H1 (cell line): ENCODE measurements around the gene ATP11A. TPM values are rescaled to one million over a fixed set of nuclear protein-coding genes. Genes with fewer than 3 reads are reported as not detected.

ENCODE experiments used
- CTCF ChIA-PET: fragments of 300-600 bp; sonication (Branson Sonifier 250); formaldehyde crosslinking; loops from one replicate; lab custom pipeline; 2021; ENCODE audit not compliant: partially characterized antibody; lab: Charles Lee
- POLR2A ChIA-PET: fragments of 300-600 bp; sonication (Branson Sonifier 250); formaldehyde crosslinking; loops from one replicate; lab custom pipeline; 2021; ENCODE audit warnings: inconsistent platforms; ENCODE audit not compliant: partially characterized antibody; lab: Charles Lee
- DNase-seq, 2 experiments: peaks; one replicate each; pipeline versions ENCODE4 v3.0.0 to v3.0.0-alpha.2; 2010 to 2022; ENCODE audit warnings: low spot score in 2 of 2, low read depth in 1 of 2, mixed read lengths in 1 of 2
- FAIRE-seq: peaks from 2 replicates; lab custom pipeline; 2011; peaks lifted over from hg19 to GRCh38; lab: Jason Lieb, UNC
- H2AFZ ChIP-seq: 2 replicates; pipeline ENCODE4 v1.8.1; 2012; ENCODE audit warnings: low read length, inconsistent platforms
- H2AK5ac ChIP-seq: 2 replicates; pipeline ENCODE4 v1.6.1; 2013; ENCODE audit warnings: low read depth, low read length
- H2BK120ac ChIP-seq: replicated peaks from 2 replicates; pipeline ENCODE3; 2013; ENCODE audit warnings: low read depth, low read length, inconsistent platforms
- H2BK12ac ChIP-seq: 2 replicates; pipeline ENCODE4 v1.6.1; 2013; ENCODE audit warnings: low read depth, low read length
- H2BK15ac ChIP-seq: 2 replicates; pipeline ENCODE4 v1.6.1; 2013; ENCODE audit warnings: low read length
- H2BK20ac ChIP-seq: 2 replicates; pipeline ENCODE4 v1.6.1; 2013; ENCODE audit warnings: low read length
- H2BK5ac ChIP-seq: 2 replicates; pipeline ENCODE4 v1.6.1; 2013; ENCODE audit warnings: low read depth, low read length
- H3K14ac ChIP-seq: 2 replicates; pipeline ENCODE4 v1.6.1; 2013; ENCODE audit warnings: inconsistent platforms; ENCODE audit not compliant: insufficient read length
- H3K18ac ChIP-seq: 2 replicates; pipeline ENCODE4 v1.6.1; 2013; ENCODE audit warnings: low read length; ENCODE audit errors: extremely low read depth
- H3K23ac ChIP-seq: 2 replicates; pipeline ENCODE4 v1.6.1; 2013; ENCODE audit warnings: inconsistent platforms; ENCODE audit not compliant: insufficient read length
- H3K23me2 ChIP-seq: 2 replicates; pipeline ENCODE4 v1.6.1; 2013; ENCODE audit warnings: low read depth, low read length
- H3K27ac ChIP-seq: 2 replicates; pipeline ENCODE4 v1.6.1; 2011; ENCODE audit warnings: low read depth, low read length, inconsistent platforms
- H3K27me3 ChIP-seq, 4 experiments: replicated peaks in 1 of 4; 1 replicate in 1 of 4; 2 replicates in 3 of 4; pipeline versions ENCODE4 v1.6.1 to v1.8.1; 2011 to 2013; ENCODE audit warnings: low read length in 3 of 4, mild to moderate bottlenecking in 3 of 4, inconsistent platforms in 2 of 4, mixed read lengths in 2 of 4, moderate library complexity in 1 of 4; ENCODE audit not compliant: control insufficient read depth in 3 of 4, insufficient read depth in 3 of 4; ENCODE audit errors: extremely low read depth in 1 of 4
- H3K36me3 ChIP-seq, 4 experiments: 2 replicates each; pipeline versions ENCODE4 v1.6.1 to v1.8.1; 2011 to 2013; ENCODE audit warnings: mild to moderate bottlenecking in 4 of 4, low read length in 3 of 4, moderate library complexity in 2 of 4, control low read depth in 1 of 4, inconsistent platforms in 1 of 4; ENCODE audit not compliant: insufficient read depth in 4 of 4, control insufficient read depth in 2 of 4
- H3K4ac ChIP-seq: replicated peaks from 2 replicates; pipeline ENCODE3; 2013; ENCODE audit warnings: low read length, low read depth, mixed read lengths, inconsistent platforms; ENCODE audit not compliant: insufficient read length
- H3K4me1 ChIP-seq, 4 experiments: replicated peaks in 1 of 4; 1 replicate in 1 of 4; 2 replicates in 3 of 4; pipeline versions ENCODE4 v1.6.1 to v1.8.1; 2011 to 2013; ENCODE audit warnings: low read length in 3 of 4, inconsistent platforms in 2 of 4, mixed read lengths in 1 of 4; ENCODE audit not compliant: insufficient read depth in 4 of 4, control insufficient read depth in 3 of 4
- H3K4me2 ChIP-seq, 2 experiments: 2 replicates each; pipeline versions ENCODE4 v1.6.1 to v1.8.1; 2011 to 2013; ENCODE audit warnings: low read depth in 2 of 2, low read length in 2 of 2, control low read depth in 1 of 2, inconsistent platforms in 1 of 2, mild to moderate bottlenecking in 1 of 2; ENCODE audit not compliant: insufficient read depth in 1 of 2
- H3K4me3 ChIP-seq, 4 experiments: fragments of 200-600, 300-600 bp in 1 of 4; sonication (generic), shearing (Covaris generic), sonication (Bioruptor Twin) in 1 of 4; 2 replicates each; pipeline versions ENCODE4 v1.5.1 to v1.8.1; 2011 to 2016; ENCODE audit warnings: low read length in 4 of 4, low read depth in 3 of 4, control low read depth in 2 of 4, inconsistent platforms in 2 of 4, mild to moderate bottlenecking in 2 of 4, mixed read lengths in 1 of 4, moderate library complexity in 1 of 4; ENCODE audit not compliant: insufficient read depth in 2 of 4; ENCODE audit errors: extremely low read depth in 1 of 4
- H3K56ac ChIP-seq: replicated peaks from 2 replicates; pipeline ENCODE3; 2013; ENCODE audit warnings: low read depth, mild to moderate bottlenecking, mixed read lengths, low read length, inconsistent platforms; ENCODE audit not compliant: insufficient read length
- H3K79me1 ChIP-seq: 2 replicates; pipeline ENCODE4 v1.6.1; 2013; ENCODE audit warnings: low read depth, low read length, control low read depth
- H3K79me2 ChIP-seq, 2 experiments: 2 replicates each; pipeline versions ENCODE4 v1.6.1 to v1.8.1; 2012 to 2013; ENCODE audit warnings: low read length in 2 of 2, mild to moderate bottlenecking in 2 of 2, inconsistent platforms in 1 of 2; ENCODE audit not compliant: insufficient read depth in 2 of 2, control insufficient read depth in 1 of 2
- H3K9ac ChIP-seq, 4 experiments: replicated peaks in 1 of 4; 1 replicate in 1 of 4; 2 replicates in 3 of 4; pipeline versions ENCODE4 v1.6.1 to v1.8.1; 2011 to 2013; ENCODE audit warnings: low read depth in 3 of 4, low read length in 3 of 4, control low read depth in 2 of 4, mild to moderate bottlenecking in 2 of 4, moderate library complexity in 2 of 4, inconsistent platforms in 1 of 4; ENCODE audit errors: extremely low read depth in 1 of 4
- H3K9me3 ChIP-seq, 2 experiments: 2 replicates each; pipeline versions ENCODE4 v1.6.1 to v1.8.1; 2012 to 2013; ENCODE audit warnings: mild to moderate bottlenecking in 2 of 2, moderate library complexity in 2 of 2, control low read depth in 1 of 2, inconsistent platforms in 1 of 2, low read depth in 1 of 2, low read length in 1 of 2, mixed read lengths in 1 of 2; ENCODE audit not compliant: insufficient read depth in 2 of 2
- H4K20me1 ChIP-seq, 2 experiments: replicated peaks in 1 of 2; 2 replicates each; pipeline versions ENCODE3 to v1.8.1; 2011 to 2013; ENCODE audit warnings: inconsistent platforms in 2 of 2, low read length in 2 of 2, mild to moderate bottlenecking in 1 of 2; ENCODE audit not compliant: insufficient read depth in 2 of 2, control insufficient read depth in 1 of 2
- H4K5ac ChIP-seq: 2 replicates; pipeline ENCODE4 v1.6.1; 2013; ENCODE audit warnings: low read length, low read depth, mixed read lengths, inconsistent platforms; ENCODE audit not compliant: insufficient read length
- H4K8ac ChIP-seq: 2 replicates; pipeline ENCODE4 v1.8.0; 2013; ENCODE audit warnings: mild to moderate bottlenecking, moderate library complexity, low read length, inconsistent platforms; ENCODE audit not compliant: insufficient read depth; ENCODE audit errors: extremely low read depth
- H4K91ac ChIP-seq: replicated peaks from 2 replicates; pipeline ENCODE3; 2013; ENCODE audit warnings: low read length, mixed read lengths, inconsistent platforms; ENCODE audit not compliant: insufficient read length
- BCL11A ChIP-seq, 2 experiments: IDR thresholded peaks; one replicate each; pipeline ENCODE4 v1.6.1; 2011; ENCODE audit warnings: low read depth in 2 of 2, low read length in 2 of 2, mild to moderate bottlenecking in 2 of 2
- CHD1 ChIP-seq: IDR thresholded peaks from 2 replicates; pipeline ENCODE4 v1.6.1; 2012; ENCODE audit warnings: low read depth, low read length, improper control_type of control experiment
- EP300 ChIP-seq, 2 experiments: IDR thresholded peaks; 1 replicate in 1 of 2; 2 replicates in 1 of 2; pipeline ENCODE4 v1.6.1; 2011 to 2012; ENCODE audit warnings: low read depth in 2 of 2, low read length in 2 of 2, mild to moderate bottlenecking in 2 of 2, borderline replicate concordance in 1 of 2, inconsistent platforms in 1 of 2, moderate library complexity in 1 of 2
- KDM5A ChIP-seq: fragments of 200-600 bp; IDR thresholded peaks from 2 replicates; pipeline ENCODE4 v1.7.1; 2012; ENCODE audit warnings: mild to moderate bottlenecking, low read length, inconsistent platforms, mixed read lengths
- MAFK ChIP-seq: IDR thresholded peaks from 2 replicates; pipeline ENCODE4 v1.6.1; 2012; ENCODE audit warnings: low read depth, mild to moderate bottlenecking, improper control_type of control experiment, low read length
- PHF8 ChIP-seq: fragments of 200-600 bp; sonication (generic); conservative IDR thresholded peaks from 2 replicates; pipeline ENCODE4 v1.7.1; 2012; ENCODE audit warnings: low read depth, mild to moderate bottlenecking, inconsistent platforms, low read length, moderate library complexity
- ZNF274 ChIP-seq: IDR thresholded peaks from 2 replicates; pipeline ENCODE4 v1.7.0; 2012; ENCODE audit warnings: low read length, borderline replicate concordance; ENCODE audit errors: extremely low read depth
- WGBS, 2 experiments: shearing (Covaris generic) in 1 of 2; methylation state at CpG; one replicate each; pipeline versions ENCODE4 v1.1.6 to v1.1.7; 2013 to 2015; ENCODE audit warnings: low lambda C conversion rate in 2 of 2, mixed read lengths in 2 of 2, inconsistent platforms in 1 of 2, low coverage in 1 of 2, missing lambda C conversion rate in 1 of 2; ENCODE audit not compliant: insufficient replicate concordance in 2 of 2, insufficient coverage in 1 of 2, insufficient read length in 1 of 2; ENCODE audit errors: extremely low coverage in 1 of 2, missing lambda C conversion rate in 1 of 2; 5-methylcytosine and 5-hydroxymethylcytosine counted together
- polyA plus RNA-seq, 7 experiments: library from polyadenylated mRNA; depleted of rRNA in 3 of 7; stranded (reverse) in 5 of 7; unstranded in 2 of 7; fragments of >200 nt in 5 of 7; fragments of 200-250 nt in 2 of 7; gene quantifications; 1 replicate in 5 of 7; 2 replicates in 1 of 7; 4 replicates in 1 of 7; pipeline versions ENCODE4 v1.2.1 to v1.2.3, GENCODE V29; 2011 to 2013; ENCODE audit warnings: missing spikeins in 2 of 7, mixed read lengths in 2 of 7
- total RNA-seq: library from RNA; stranded (reverse); fragmentation: NEBNext Ultra II Directional; extraction: Animal tissue kit (Norgen Biotek cat#: 25700); gene quantifications from 2 replicates; pipeline ENCODE4 v1.2.1, GENCODE V29; 2021
- TF ChIP-seq, protein P1 (sequence below): IDR thresholded peaks from 2 replicates; pipeline ENCODE4 v1.6.1; 2012; ENCODE audit warnings: inconsistent platforms
- TF ChIP-seq, protein P2 (sequence below): IDR thresholded peaks from 2 replicates; pipeline ENCODE4 v1.6.1; 2011; ENCODE audit warnings: low read depth, mild to moderate bottlenecking, low read length; ENCODE audit not compliant: insufficient read depth

The ATP11A gene
- total and polyA plus RNA-seq, 2 of the 8 experiments (the other 6 are each of a cell fraction or from before 2014, with no cell fraction given) = 28.8 to 72.9 TPM

DNA sequence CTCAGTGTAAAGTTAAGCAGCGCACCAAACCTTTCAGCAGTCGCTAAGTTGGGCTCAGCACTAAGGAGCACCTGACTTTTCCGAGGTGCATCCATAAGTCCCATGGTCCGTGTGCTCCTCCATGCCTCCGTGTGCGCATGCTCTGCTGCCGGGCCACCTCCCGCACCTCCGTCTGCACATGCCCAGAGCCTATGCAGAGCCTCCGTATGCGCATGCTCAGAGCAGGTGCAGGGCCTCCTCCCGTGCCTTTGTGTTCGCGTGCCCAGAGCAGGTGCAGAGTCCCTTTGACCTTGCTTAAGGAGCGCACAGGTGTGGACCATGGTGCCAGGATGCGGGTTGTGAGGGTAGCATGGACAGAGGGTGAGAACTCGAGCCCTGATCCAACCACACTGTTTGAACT is 46.0 kb downstream of the ATP11A start:
- POLR2A ChIA-PET = interaction anchor here (0.6 to 2.2 kb wide), 9 partner anchors 9 to 143 kb away, joined by 3 to 12 read pairs (median 4); no protein-coding TSS in a partner anchor
- CTCF ChIA-PET = interaction anchor here (1.0 to 2.0 kb wide), 6 partner anchors 9 to 138 kb away, joined by 3 to 6 read pairs (median 4); no protein-coding TSS in a partner anchor
- peak in 1 of 2 experiments; percentile 62; a peak in 1 of 3 replicates for TF ChIP-seq EP300 (IDR thresholded peaks at IDR 0.05; ENCODE audit: borderline replicate concordance in 1 of 2, low read depth in 2 of 2, low read length in 2 of 2)
- no peak for TF ChIP-seq PHF8
- no peak for TF ChIP-seq BCL11A (IDR thresholded peaks at IDR 0.05; ENCODE audit: low read depth in 2 of 2, low read length in 2 of 2)
- TF ChIP-seq CHD1 = no peak
- TF ChIP-seq KDM5A = no peak
- no peak for TF ChIP-seq ZNF274
- TF ChIP-seq, protein P1, sequence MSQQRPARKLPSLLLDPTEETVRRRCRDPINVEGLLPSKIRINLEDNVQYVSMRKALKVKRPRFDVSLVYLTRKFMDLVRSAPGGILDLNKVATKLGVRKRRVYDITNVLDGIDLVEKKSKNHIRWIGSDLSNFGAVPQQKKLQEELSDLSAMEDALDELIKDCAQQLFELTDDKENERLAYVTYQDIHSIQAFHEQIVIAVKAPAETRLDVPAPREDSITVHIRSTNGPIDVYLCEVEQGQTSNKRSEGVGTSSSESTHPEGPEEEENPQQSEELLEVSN = peak; percentile 72
- no peak for TF ChIP-seq MAFK
- TF ChIP-seq, protein P2, sequence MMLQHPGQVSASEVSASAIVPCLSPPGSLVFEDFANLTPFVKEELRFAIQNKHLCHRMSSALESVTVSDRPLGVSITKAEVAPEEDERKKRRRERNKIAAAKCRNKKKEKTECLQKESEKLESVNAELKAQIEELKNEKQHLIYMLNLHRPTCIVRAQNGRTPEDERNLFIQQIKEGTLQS = no peak

More for the DNA sequence above, 46.0 kb downstream of the ATP11A start:
- peaks cover 13 to 42% (median 20%) of the 10 kb centered on the region in 4 experiments for H3K4me1 ChIP-seq
- no peaks in the 10 kb centered on the region for H3K23me2 ChIP-seq
- no peak for FAIRE-seq
- peaks cover 0 to 63% of the 10 kb centered on the region in 2 experiments; a peak in 3 of 4 replicates for H3K79me2 ChIP-seq
- no peak for DNase-seq
- peak overlapping the region; percentile 97 for H3K4ac ChIP-seq
- H3K18ac ChIP-seq = peak overlapping the region; percentile 84; the same call in 1 of the 2 replicates
- peak overlapping the region; percentile 27; the same call in 1 of the 2 replicates for H3K27ac ChIP-seq
- H4K8ac ChIP-seq = no peak overlapping the region; the same call in 1 of the 2 replicates
- no peak overlapping the region for H3K9ac ChIP-seq
- peak overlapping the region; percentile 95 for H4K91ac ChIP-seq
- peak overlapping the region; percentile 96 for H2BK120ac ChIP-seq
- no peak overlapping the region; the same call in 1 of the 2 replicates for H2BK20ac ChIP-seq
- peak overlapping the region; percentile 76 for H2AK5ac ChIP-seq
- no peaks in the 10 kb centered on the region for H3K9me3 ChIP-seq
- H2BK5ac ChIP-seq = peak overlapping the region; percentile 76; the same call in 1 of the 2 replicates
- H3K4me3 ChIP-seq = 0 out of 8 replicates have a peak overlapping the region, but pooled peaks of 1 of the 4 experiments have one; percentile 8
- peak overlapping the region; percentile 35 for H3K23ac ChIP-seq
- H4K5ac ChIP-seq = peak overlapping the region; percentile 54
- 51% methylated on average over 17 of the region's 17 CpGs; no CpG with 5 or more reads in 1 of the 2 experiments for WGBS, 2 experiments
- peaks cover 0 to 2% of the 10 kb centered on the region in 2 experiments for H4K20me1 ChIP-seq
- no peak overlapping the region for H3K14ac ChIP-seq
- no peaks in the 10 kb centered on the region for H3K36me3 ChIP-seq
- no peaks in the 10 kb centered on the region for H3K27me3 ChIP-seq
- H2AFZ ChIP-seq = no peak overlapping the region
- H3K79me1 ChIP-seq = peaks cover 13% of the 10 kb centered on the region; the same call in 1 of the 2 replicates
- H2BK15ac ChIP-seq = no peak overlapping the region
- peak overlapping the region; percentile 24 to 26; a peak in 3 of 4 replicates for H3K4me2 ChIP-seq
- 0 out of 2 replicates have a peak overlapping the region, but pooled peaks have one; percentile 86 for H2BK12ac ChIP-seq
- H3K56ac ChIP-seq = no peak overlapping the region
